ENCODE measurements around the gene FXYD5. TPM values are rescaled to one million over a fixed set of nuclear protein-coding genes. Genes with fewer than 3 reads are reported as not detected.

FXYD5 gene
- total RNA-seq, 2 experiments from 2014 or later, result 587 to 615 TPM

DNA sequence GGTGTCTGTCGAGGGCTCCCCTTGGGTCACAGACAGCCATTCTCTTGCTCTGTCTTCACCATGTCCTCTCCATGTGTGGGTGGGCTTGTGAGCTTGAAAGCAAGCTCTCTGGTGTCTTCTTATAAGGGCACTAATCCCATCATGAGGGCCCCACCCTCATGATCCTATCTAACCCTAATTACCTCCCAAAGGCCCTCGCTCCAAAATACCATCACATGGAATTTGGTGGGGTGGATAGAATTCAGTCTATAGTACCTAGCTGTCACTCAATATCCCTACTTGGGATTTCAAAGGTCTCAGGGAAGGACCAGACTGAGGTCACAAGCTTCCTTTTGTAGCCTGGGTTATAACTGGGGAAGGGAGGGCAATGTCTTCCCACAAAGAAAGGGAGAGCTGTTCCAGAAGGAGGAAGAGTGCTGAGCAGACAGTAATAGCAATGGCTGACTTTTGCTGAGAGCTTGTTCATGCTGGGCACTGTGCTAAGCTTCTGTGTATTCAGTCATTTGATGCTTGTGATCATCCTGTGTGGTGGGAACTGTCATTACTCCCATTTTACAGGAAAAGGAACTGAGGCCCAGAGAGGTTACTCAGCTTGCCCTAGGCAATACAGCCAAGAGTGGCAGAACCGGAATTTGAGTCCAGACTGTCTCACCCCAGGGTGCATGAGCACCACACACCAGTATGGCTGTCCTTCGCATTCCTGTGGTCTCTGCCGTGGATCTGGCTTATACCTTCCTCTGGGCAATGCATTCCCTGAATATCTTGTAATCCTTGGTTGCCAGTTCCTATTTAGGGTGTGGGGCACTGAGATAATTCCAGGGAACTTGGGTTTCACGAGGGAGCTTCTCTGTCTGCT lies 8.2 kb downstream of the FXYD5 start:
- POLR2A ChIA-PET, result interaction anchor here (1.3 to 1.5 kb wide), 3 partner anchors 21 to 106 kb away, joined by 3 to 4 read pairs (median 3); partner anchors contain the start of gene USF2
- H3K9me3 Mint-ChIP-seq, result peaks cover 9% of the 10 kb centered on the region
- ATAC-seq (ENCODE audit: poor library complexity) (no peak), DNase-seq (no peak)
- TF ChIP-seq CTCF (IDR thresholded peaks at IDR 0.05), result no peak
- intact Hi-C loops (cut with DNase I, micrococcal nuclease), result no loop called here
- peak overlapping the region; percentile 58 for H3K27ac Mint-ChIP-seq
- H3K36me3 ChIP-seq (ENCODE audit: insufficient read depth, low read length), result peaks cover 97% of the 10 kb centered on the region
- H3K4me1 Mint-ChIP-seq (ENCODE audit: low read depth), result peaks cover 60% of the 10 kb centered on the region
- no peak overlapping the region for H3K27ac ChIP-seq (ENCODE audit: low read depth in 1 of 2, low read length in 2 of 2)
- H3K4me3 ChIP-seq (ENCODE audit: low read length), result no peak overlapping the region
- peaks cover 13 to 16% of the 10 kb centered on the region in 2 experiments for H3K9me3 ChIP-seq (ENCODE audit: control insufficient read depth in 1 of 2, insufficient read depth in 1 of 2, low read length in 2 of 2)
- H3K36me3 Mint-ChIP-seq (ENCODE audit: low read depth), result peaks cover 100% of the 10 kb centered on the region
- CTCF ChIA-PET, result interaction anchor here (1.1 to 1.9 kb wide), 3 partner anchors 9 to 578 kb away, joined by 3 to 9 read pairs (median 4); no protein-coding TSS in a partner anchor
- H3K4me3 Mint-ChIP-seq, result no peak overlapping the region
- H3K4me1 ChIP-seq (ENCODE audit: insufficient read depth, low read length), result peaks cover 55% of the 10 kb centered on the region
- H3K27me3 Mint-ChIP-seq, result no peaks in the 10 kb centered on the region
- H3K27me3 ChIP-seq (ENCODE audit: control insufficient read depth in 1 of 2, insufficient read depth in 2 of 2, low read length in 2 of 2), result no peaks in the 10 kb centered on the region

- H3K4me1 ChIP-seq (ENCODE audit: insufficient read depth, low read length), result peaks cover 54% of the 10 kb centered on the region
- peaks cover 95% of the 10 kb centered on the region for H3K36me3 ChIP-seq (ENCODE audit: insufficient read depth, low read length)
- H3K9me3 Mint-ChIP-seq, result peaks cover 9% of the 10 kb centered on the region
- H3K4me1 Mint-ChIP-seq (ENCODE audit: low read depth), result peaks cover 57% of the 10 kb centered on the region
- H3K27me3 ChIP-seq (ENCODE audit: control insufficient read depth in 1 of 2, insufficient read depth in 2 of 2, low read length in 2 of 2), result no peaks in the 10 kb centered on the region
- no peak overlapping the region for H3K27ac ChIP-seq (ENCODE audit: low read depth in 1 of 2, low read length in 2 of 2)
- no peak for TF ChIP-seq CTCF (IDR thresholded peaks at IDR 0.05)
- H3K27me3 Mint-ChIP-seq, result no peaks in the 10 kb centered on the region
- no peak for DNase-seq
- intact Hi-C loops (cut with DNase I, micrococcal nuclease), result no loop called here
- no peak overlapping the region for H3K4me3 ChIP-seq (ENCODE audit: low read length)
- CTCF ChIA-PET, result no interaction called here
- no peak overlapping the region for H3K4me3 Mint-ChIP-seq
- no peak for ATAC-seq (ENCODE audit: poor library complexity)
- peaks cover 13 to 16% of the 10 kb centered on the region in 2 experiments for H3K9me3 ChIP-seq (ENCODE audit: control insufficient read depth in 1 of 2, insufficient read depth in 1 of 2, low read length in 2 of 2)
- H3K36me3 Mint-ChIP-seq (ENCODE audit: low read depth), result peaks cover 100% of the 10 kb centered on the region
- peak overlapping the region; percentile 91 for H3K27ac Mint-ChIP-seq
- POLR2A ChIA-PET, result no interaction called here
Observed at GRCh38 chr19:35164418-35164817, 9.9 kb downstream of the FXYD5 start.

GRCh38 chr19:35165200-35166058 lies 10.9 kb downstream of the FXYD5 start:
- CTCF ChIA-PET, result no interaction called here
- Mint-ChIP-seq H3K4me3 (no peak overlapping the region), H3K9me3 (peaks cover 9% of the 10 kb centered on the region), H3K27ac (peak overlapping the region; percentile 91), H3K36me3 (ENCODE audit: low read depth) (peaks cover 100% of the 10 kb centered on the region), H3K4me1 (ENCODE audit: low read depth) (peaks cover 61% of the 10 kb centered on the region), H3K27me3 (no peaks in the 10 kb centered on the region)
- peaks cover 63% of the 10 kb centered on the region for H3K4me1 ChIP-seq (ENCODE audit: insufficient read depth, low read length)
- H3K4me3 ChIP-seq (ENCODE audit: low read length), result no peak overlapping the region
- intact Hi-C loops (cut with DNase I, micrococcal nuclease), result no loop called here
- ATAC-seq (ENCODE audit: poor library complexity), result no peak
- POLR2A ChIA-PET, result interaction anchor here (0.7 to 3.6 kb wide), 4 partner anchors 15 to 46 kb away, joined by 3 to 19 read pairs (median 9); no protein-coding TSS in a partner anchor
- H3K27me3 ChIP-seq (ENCODE audit: control insufficient read depth in 1 of 2, insufficient read depth in 2 of 2, low read length in 2 of 2), result no peaks in the 10 kb centered on the region
- peaks cover 95% of the 10 kb centered on the region for H3K36me3 ChIP-seq (ENCODE audit: insufficient read depth, low read length)
- no peak for TF ChIP-seq CTCF (IDR thresholded peaks at IDR 0.05)
- peaks cover 13 to 16% of the 10 kb centered on the region in 2 experiments for H3K9me3 ChIP-seq (ENCODE audit: control insufficient read depth in 1 of 2, insufficient read depth in 1 of 2, low read length in 2 of 2)
- peak overlapping the region in 1 of 2 donors; percentile 33 for H3K27ac ChIP-seq (ENCODE audit: low read depth in 1 of 2, low read length in 2 of 2)
- DNase-seq, result no peak

Data from CD4-positive, alpha-beta T cell (primary cell).